Gastrocnemius medialis (tissue), 4 donors: ENCODE measurements around the gene DHRS1. TPM values are rescaled to one million over a fixed set of nuclear protein-coding genes. Genes with fewer than 3 reads are reported as not detected.

Experiments
- ATAC-seq, 2 donors: fragments of 150-250 bp; one replicate each; pipeline ENCODE4 v1.9.1; 2016
- DNase-seq, 2 donors: peaks; one replicate each; pipeline ENCODE4 v3.0.0-alpha.2; 2019
- H3K27ac ChIP-seq, 4 donors: fragments of 200-600 bp; sonication (generic); 1 replicate in 1 of 4; 2 replicates in 3 of 4; pipeline ENCODE4 v1.5.1; 2016 to 2018; ENCODE audit warnings: mild to moderate bottlenecking in 2 of 4, moderate library complexity in 1 of 4
- H3K27me3 ChIP-seq, 3 donors: fragments of 200-600 bp; sonication (generic) in 2 of 3; 1 replicate in 1 of 3; 2 replicates in 2 of 3; pipeline versions ENCODE4 v1.5.1 to v1.6.0; 2016 to 2019; ENCODE audit warnings: mild to moderate bottlenecking in 1 of 3, moderate library complexity in 1 of 3
- H3K36me3 ChIP-seq, 2 donors: fragments of 200-600 bp; sonication (generic) in 1 of 2; one replicate each; pipeline ENCODE4 v1.5.1; 2017 to 2018
- H3K4me1 ChIP-seq, 2 donors: fragments of 200-600 bp; sonication (generic) in 1 of 2; one replicate each; pipeline ENCODE4 v1.5.1; 2016 to 2017; ENCODE audit warnings: mild to moderate bottlenecking in 2 of 2
- H3K4me3 ChIP-seq, 4 donors: fragments of 200-600 bp; sonication (generic) in 3 of 4; 1 replicate in 1 of 4; 2 replicates in 3 of 4; pipeline ENCODE4 v1.5.1; 2016 to 2019; ENCODE audit warnings: mild to moderate bottlenecking in 2 of 4
- H3K9me3 ChIP-seq, 3 donors: fragments of 200-600 bp; sonication (generic) in 2 of 3; 1 replicate in 1 of 3; 2 replicates in 2 of 3; pipeline ENCODE4 v1.5.1; 2016 to 2019
- POLR2A ChIP-seq, 2 donors: fragments of 450-650 bp; IDR thresholded peaks; one replicate each; pipeline ENCODE4 v1.6.1; 2017; ENCODE audit warnings: antibody characterized with exemption in 2 of 2, mild to moderate bottlenecking in 2 of 2, moderate library complexity in 2 of 2
- in situ Hi-C, 4 donors: fragments of 200-750 bp; cut with MboI; loops; one replicate each; pipeline versions ENCODE4 v1.15.0 to v1.8.0; 2017; ENCODE audit warnings: low sequenced_read_pairs in 4 of 4
- intact Hi-C: fragments of 100-400 bp; cut with DNase I; formaldehyde crosslinking; loops from one replicate; pipeline ENCODE4 v1.15.1; 2023; ENCODE audit warnings: low total_unique reads
- total RNA-seq, 4 donors: library from RNA; depleted of rRNA; stranded (reverse); fragments of >200 nt; gene quantifications; one replicate each; pipeline versions ENCODE4 v1.1.0 to v1.2.3, GENCODE V29; 2016
- TF ChIP-seq, protein P1 (sequence below), 5 experiments: fragments of 450-650 bp in 3 of 5; fragments of 200-600 bp in 2 of 5; sonication (generic) in 2 of 5; IDR thresholded peaks in 4 of 5; conservative IDR thresholded peaks in 1 of 5; 1 replicate in 4 of 5; 2 replicates in 1 of 5; pipeline ENCODE4 v1.5.1; 2016 to 2019; ENCODE audit warnings: antibody characterized with exemption in 5 of 5, mild to moderate bottlenecking in 3 of 5, moderate library complexity in 3 of 5

Gene DHRS1
- total RNA-seq, 4 donors from 2014 or later = 1.9 to 12.2 (median 8.2) TPM

DNA sequence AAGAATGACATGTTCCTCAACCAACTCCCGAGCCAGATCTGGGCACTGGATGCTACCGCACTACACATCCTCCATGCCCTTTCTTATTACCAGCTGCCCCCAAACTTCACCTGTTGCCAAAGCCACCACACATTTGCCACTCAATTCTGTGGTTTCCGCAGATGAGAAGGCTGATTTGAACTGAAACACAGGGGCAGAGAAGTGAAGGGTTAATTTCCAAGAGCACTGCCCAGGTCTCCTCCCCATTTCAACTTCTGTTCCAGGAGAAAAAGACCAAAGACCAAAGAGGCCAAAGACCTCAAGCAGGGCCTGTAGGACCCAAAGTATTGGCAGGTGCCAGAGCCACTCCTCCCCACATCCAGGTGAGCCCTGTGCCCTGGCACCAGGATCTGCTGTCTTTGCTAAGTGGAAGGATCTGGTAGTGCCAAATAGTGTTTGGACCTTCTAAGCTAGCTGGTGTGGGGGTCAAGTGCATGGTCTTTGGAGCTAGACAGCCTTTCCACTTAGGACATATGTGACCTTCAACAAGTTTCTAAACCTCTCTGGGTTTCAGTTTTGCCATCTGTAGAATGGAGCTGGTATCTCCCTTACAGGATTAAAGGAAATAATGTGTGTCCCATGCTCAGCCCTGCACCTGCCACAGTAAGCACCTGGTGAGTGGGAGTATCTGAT is 8.0 kb downstream of the DHRS1 start:
- ATAC-seq (no peak), DNase-seq (no peak)
- H3K4me1 ChIP-seq = no peaks in the 10 kb centered on the region
- H3K27me3 ChIP-seq = no peaks in the 10 kb centered on the region
- no peak overlapping the region for H3K4me3 ChIP-seq
- H3K9me3 ChIP-seq = no peaks in the 10 kb centered on the region
- no peak overlapping the region for H3K27ac ChIP-seq
- no peak for TF ChIP-seq POLR2A (IDR thresholded peaks at IDR 0.05)
- TF ChIP-seq, protein P1, sequence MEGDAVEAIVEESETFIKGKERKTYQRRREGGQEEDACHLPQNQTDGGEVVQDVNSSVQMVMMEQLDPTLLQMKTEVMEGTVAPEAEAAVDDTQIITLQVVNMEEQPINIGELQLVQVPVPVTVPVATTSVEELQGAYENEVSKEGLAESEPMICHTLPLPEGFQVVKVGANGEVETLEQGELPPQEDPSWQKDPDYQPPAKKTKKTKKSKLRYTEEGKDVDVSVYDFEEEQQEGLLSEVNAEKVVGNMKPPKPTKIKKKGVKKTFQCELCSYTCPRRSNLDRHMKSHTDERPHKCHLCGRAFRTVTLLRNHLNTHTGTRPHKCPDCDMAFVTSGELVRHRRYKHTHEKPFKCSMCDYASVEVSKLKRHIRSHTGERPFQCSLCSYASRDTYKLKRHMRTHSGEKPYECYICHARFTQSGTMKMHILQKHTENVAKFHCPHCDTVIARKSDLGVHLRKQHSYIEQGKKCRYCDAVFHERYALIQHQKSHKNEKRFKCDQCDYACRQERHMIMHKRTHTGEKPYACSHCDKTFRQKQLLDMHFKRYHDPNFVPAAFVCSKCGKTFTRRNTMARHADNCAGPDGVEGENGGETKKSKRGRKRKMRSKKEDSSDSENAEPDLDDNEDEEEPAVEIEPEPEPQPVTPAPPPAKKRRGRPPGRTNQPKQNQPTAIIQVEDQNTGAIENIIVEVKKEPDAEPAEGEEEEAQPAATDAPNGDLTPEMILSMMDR (IDR thresholded peaks at IDR 0.05 in 4 of 5, conservative IDR thresholded peaks at IDR 0.05 in 1 of 5) = no peak
- intact Hi-C loops = loop anchor here (10.0 kb wide), 1 partner anchor 127 kb away; the partner anchor contains the start of gene IRF9
- H3K36me3 ChIP-seq = peaks cover 0 to 31% of the 10 kb centered on the region in 2 donors
- in situ Hi-C loops = loop anchor here in 1 of 4 donors (10.0 kb wide), 1 partner anchor 47 kb away; the partner anchor contains the start of gene TINF2

DNA sequence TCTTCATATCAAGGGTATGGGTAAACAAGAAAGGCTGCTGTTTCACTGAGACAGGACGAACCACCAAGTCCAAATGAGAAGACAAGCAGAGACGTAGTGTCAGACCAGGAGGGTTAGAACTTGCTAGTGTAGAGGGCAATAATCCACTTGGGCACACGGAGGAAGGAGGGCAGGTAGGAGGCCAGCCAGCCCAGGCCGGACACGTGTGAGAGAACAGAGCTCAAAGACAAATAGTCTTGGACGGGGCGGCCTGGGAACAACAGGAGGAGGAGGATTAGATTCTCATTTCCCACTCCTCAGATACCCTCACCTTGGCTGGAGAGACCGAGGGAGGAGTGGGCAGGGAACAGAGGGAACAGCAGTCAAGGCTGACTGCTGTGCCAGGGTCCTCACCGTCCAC is 8.8 kb downstream of the DHRS1 start:
- no peaks in the 10 kb centered on the region for H3K9me3 ChIP-seq
- no peak overlapping the region for H3K27ac ChIP-seq
- no peak for DNase-seq
- no peak for ATAC-seq
- intact Hi-C loops (loop anchor here (10.0 kb wide), 1 partner anchor 126 kb away; the partner anchor contains the start of gene IRF9), in situ Hi-C loops (loop anchor here in 1 of 4 donors (10.0 kb wide), 1 partner anchor 46 kb away; the partner anchor contains the start of gene TINF2)
- no peaks in the 10 kb centered on the region for H3K4me1 ChIP-seq
- TF ChIP-seq, protein P1 (IDR thresholded peaks at IDR 0.05 in 4 of 5, conservative IDR thresholded peaks at IDR 0.05 in 1 of 5) = no peak
- no peak for TF ChIP-seq POLR2A (IDR thresholded peaks at IDR 0.05)
- H3K27me3 ChIP-seq = no peaks in the 10 kb centered on the region
- no peak overlapping the region for H3K4me3 ChIP-seq
- peaks cover 0 to 31% of the 10 kb centered on the region in 2 donors for H3K36me3 ChIP-seq

DNA sequence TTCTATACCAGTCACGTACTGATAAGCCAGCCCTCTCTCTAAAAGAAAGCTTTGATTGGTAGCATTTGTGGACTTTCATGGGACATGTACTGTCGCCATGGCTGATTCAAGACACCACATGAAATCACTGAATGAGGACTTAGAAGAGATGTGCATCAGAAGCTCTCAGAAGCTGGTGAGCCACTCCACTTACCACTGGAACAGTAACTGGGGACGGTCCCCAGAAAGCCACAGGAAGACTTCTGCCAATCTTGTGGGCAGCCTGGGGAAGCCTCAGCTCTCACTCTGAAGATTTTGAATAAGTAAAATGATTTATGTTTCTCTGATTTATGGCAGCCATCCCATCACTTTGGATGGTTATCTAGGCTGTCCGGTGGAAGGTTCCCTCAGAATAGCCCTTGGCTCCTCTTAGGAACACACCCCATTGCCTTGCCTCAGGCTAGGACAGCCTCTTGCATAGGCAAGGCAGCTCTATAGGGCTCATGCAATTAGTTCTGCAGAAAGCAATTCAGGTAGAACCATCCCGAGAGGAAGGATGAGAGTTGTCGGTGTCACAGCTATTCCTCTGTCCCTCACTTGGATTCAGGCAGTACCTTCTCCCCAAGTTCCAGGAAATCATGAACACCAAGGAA is 9.8 kb downstream of the DHRS1 start:
- Histone ChIP-seq H3K9me3 (no peaks in the 10 kb centered on the region), H3K27me3 (no peaks in the 10 kb centered on the region), H3K27ac (no peak overlapping the region), H3K4me1 (no peaks in the 10 kb centered on the region), H3K4me3 (no peak overlapping the region), H3K36me3 (peaks cover 0 to 31% of the 10 kb centered on the region in 2 donors)
- TF ChIP-seq, protein P1 (IDR thresholded peaks at IDR 0.05 in 4 of 5, conservative IDR thresholded peaks at IDR 0.05 in 1 of 5) = no peak
- no peak for TF ChIP-seq POLR2A (IDR thresholded peaks at IDR 0.05)
- in situ Hi-C loops = loop anchor here in 1 of 4 donors (10.0 kb wide), 1 partner anchor 45 kb away; the partner anchor contains the start of gene TINF2
- no peak for DNase-seq
- ATAC-seq = no peak
- intact Hi-C loops = loop anchor here (10.0 kb wide), 1 partner anchor 125 kb away; the partner anchor contains the start of gene IRF9

DNA sequence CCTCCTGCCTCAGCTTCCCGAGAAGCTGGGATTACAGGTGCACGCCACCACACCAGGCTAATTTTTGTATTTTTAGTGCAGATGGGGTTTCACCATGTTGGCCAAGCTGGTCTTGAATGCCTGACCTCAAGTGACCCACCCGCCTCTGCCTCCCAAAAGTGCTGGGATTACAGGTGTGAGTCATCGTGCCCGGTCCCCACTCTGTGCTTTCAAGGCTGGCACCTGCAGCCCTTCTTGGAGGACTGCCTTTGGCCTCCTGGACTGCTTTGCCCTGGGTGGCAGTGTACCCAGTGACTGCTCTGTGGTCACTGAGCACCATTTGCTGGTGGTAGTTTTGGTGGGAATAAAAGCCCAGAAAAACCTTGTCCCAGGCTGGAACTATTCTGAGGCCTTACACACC is 12.6 kb downstream of the DHRS1 start:
- intact Hi-C loops = no loop called here
- ATAC-seq (no peak), DNase-seq (no peak)
- H3K4me3 ChIP-seq = no peak overlapping the region
- no peak for TF ChIP-seq POLR2A (IDR thresholded peaks at IDR 0.05)
- TF ChIP-seq, protein P1 (IDR thresholded peaks at IDR 0.05 in 4 of 5, conservative IDR thresholded peaks at IDR 0.05 in 1 of 5) = no peak
- H3K27ac ChIP-seq = no peak overlapping the region
- peaks cover 0 to 24% of the 10 kb centered on the region in 2 donors for H3K36me3 ChIP-seq
- no peaks in the 10 kb centered on the region for H3K9me3 ChIP-seq
- H3K4me1 ChIP-seq = no peaks in the 10 kb centered on the region
- no peaks in the 10 kb centered on the region for H3K27me3 ChIP-seq
- in situ Hi-C loops = no loop called here
